KOPT-K1 (cell line): ENCODE measurements around the gene NDRG3.

ENCODE experiments used
- H3K27ac ChIP-seq: fragments of 200-600 bp; sonication (generic); 2 replicates; pipeline ENCODE4 v1.5.1; 2016; ENCODE audit warnings: antibody characterized with exemption, mild to moderate bottlenecking, low read depth, low read length; ENCODE audit not compliant: poor library complexity, severe bottlenecking
- H3K36me3 ChIP-seq: fragments of 200-600 bp; sonication (generic); 2 replicates; pipeline ENCODE4 v1.5.1; 2017; ENCODE audit warnings: antibody characterized with exemption, mild to moderate bottlenecking, low read length, moderate library complexity; ENCODE audit not compliant: insufficient read depth
- H3K9me3 ChIP-seq: fragments of 200-600 bp; sonication (generic); 2 replicates; pipeline ENCODE4 v1.5.1; 2017; ENCODE audit warnings: antibody characterized with exemption, low read length, mild to moderate bottlenecking; ENCODE audit not compliant: insufficient read depth, poor library complexity, severe bottlenecking

The NDRG3 gene

GRCh38 chr20:36775196-36775595 lies 29.3 kb upstream of the NDRG3 start:
- Histone ChIP-seq H3K9me3 (no peaks in the 10 kb centered on the region), H3K36me3 (peaks cover 15% of the 10 kb centered on the region), H3K27ac (no peak overlapping the region)

DNA sequence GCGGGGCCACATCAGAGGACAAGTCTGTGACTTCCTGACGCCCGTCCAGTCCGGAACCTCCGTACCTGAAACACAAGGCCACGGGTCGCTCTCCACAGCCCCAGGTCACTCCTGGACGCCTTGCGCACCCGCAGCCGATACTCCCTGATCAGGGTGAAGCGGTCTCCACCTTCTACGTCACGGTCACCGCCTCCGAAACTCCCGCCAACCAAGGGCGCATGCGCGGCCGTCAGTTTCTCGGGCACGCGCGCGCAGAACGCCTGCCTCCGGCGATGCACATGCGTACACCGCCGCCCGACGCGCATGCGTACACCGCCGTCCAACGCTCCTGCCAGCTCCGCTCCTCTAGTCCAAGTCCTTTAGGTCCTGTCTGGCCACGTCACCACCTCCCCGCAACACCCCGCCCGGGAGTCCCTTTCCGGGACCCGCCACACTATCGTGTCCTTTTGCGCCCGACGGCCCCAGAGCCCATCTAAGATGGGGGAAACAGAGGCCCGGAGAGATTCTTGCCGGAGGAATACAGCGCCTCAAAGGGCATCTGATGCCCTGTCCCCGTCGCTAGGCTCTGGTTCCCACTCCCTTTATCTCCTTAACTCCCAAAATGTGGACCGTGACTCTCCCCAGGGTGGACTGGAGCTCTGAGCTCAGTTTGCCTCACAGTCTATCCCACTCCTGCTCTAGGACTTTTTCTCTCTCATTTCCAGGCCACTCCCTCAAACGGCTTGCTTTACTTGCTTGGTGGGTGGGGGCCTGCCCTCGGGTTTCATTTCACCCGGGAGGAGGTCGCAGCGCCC lies 27.9 kb upstream of the NDRG3 start, which contains the start of gene DSN1:
Gene DSN1 (minus strand): TSS at position 167 of the 794 bp plus-strand sequence. CDS start 2,305 bp downstream, outside the sequence.
- H3K27ac ChIP-seq: peak within 1 kb of the TSS; percentile 88
- peaks cover 29% of the 10 kb centered on the region for H3K36me3 ChIP-seq
- no peaks in the 10 kb centered on the region for H3K9me3 ChIP-seq

- Histone ChIP-seq H3K9me3 (no peaks in the 10 kb centered on the region), H3K36me3 (peaks cover 36% of the 10 kb centered on the region), H3K27ac (peak overlapping the region; percentile 88)
Observed at GRCh38 chr20:36773107-36773596, 27.3 kb upstream of the NDRG3 start.

DNA sequence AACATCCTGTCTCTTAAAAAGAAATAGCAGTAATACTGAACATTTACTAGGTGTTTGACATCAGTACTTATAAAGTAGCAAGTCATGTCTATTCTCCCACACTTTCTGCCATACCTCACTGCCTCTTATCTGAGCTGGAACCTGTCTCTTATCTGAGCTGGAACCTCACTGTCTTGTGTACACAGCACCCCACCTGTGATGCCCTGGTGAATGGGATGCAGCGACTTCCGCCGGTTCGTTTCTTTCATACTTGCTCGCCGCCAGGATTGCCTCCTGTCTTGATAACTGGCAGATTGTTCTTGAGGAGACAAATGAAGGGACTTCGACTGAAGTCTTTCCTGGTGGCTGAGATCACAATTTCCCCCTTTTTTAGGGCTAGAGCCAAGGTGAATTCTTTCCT lies 24.8 kb upstream of the NDRG3 start:
- Histone ChIP-seq H3K9me3 (no peaks in the 10 kb centered on the region), H3K27ac (no peak overlapping the region), H3K36me3 (peaks cover 60% of the 10 kb centered on the region)

DNA sequence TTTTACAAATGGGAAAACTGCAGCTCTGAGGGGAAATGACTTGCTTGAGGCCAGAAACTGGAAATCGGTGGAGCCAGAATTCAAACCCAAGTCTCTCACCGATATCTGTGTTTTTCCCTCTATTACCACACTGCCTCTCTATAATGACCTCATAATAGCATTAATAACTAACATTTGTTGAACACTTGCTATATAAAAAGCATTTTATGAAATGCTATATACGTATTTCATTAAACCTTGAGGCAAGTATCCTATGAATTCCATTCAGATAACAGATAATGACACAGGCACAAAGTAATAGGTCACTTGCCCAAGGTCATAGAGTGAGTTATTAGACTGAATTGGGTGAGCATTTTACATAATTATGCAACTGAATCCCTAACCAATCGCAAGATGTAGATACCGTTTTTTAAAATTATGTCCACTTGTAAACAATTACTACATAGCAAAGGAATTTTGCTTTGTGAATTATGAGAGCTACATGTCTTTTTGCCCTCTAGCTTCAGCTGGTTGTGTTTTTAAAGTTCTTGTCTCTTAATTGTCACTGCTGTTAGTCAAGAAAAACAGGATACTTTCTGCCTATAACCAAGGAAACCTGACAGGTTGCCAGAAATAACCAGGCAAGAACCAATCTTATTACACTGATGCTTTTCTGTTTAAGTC lies 23.0 kb upstream of the NDRG3 start:
- no peak overlapping the region for H3K27ac ChIP-seq
- peaks cover 76% of the 10 kb centered on the region for H3K36me3 ChIP-seq
- H3K9me3 ChIP-seq: no peaks in the 10 kb centered on the region

- H3K9me3 ChIP-seq: no peaks in the 10 kb centered on the region
- H3K36me3 ChIP-seq: peaks cover 97% of the 10 kb centered on the region
- no peak overlapping the region for H3K27ac ChIP-seq
Observed at GRCh38 chr20:36761125-36761524, 15.2 kb upstream of the NDRG3 start.

- H3K27ac ChIP-seq: no peak overlapping the region
- H3K36me3 ChIP-seq: peaks cover 97% of the 10 kb centered on the region
- no peaks in the 10 kb centered on the region for H3K9me3 ChIP-seq
Observed at GRCh38 chr20:36760647-36761046, 14.8 kb upstream of the NDRG3 start.

- Histone ChIP-seq H3K9me3 (no peaks in the 10 kb centered on the region), H3K27ac (no peak overlapping the region), H3K36me3 (peaks cover 100% of the 10 kb centered on the region)
Observed at GRCh38 chr20:36758276-36758675, 12.4 kb upstream of the NDRG3 start.

- Histone ChIP-seq H3K27ac (no peak overlapping the region), H3K9me3 (no peaks in the 10 kb centered on the region), H3K36me3 (peaks cover 100% of the 10 kb centered on the region)
Observed at GRCh38 chr20:36756496-36756895, 10.6 kb upstream of the NDRG3 start.

- H3K36me3 ChIP-seq: peaks cover 100% of the 10 kb centered on the region
- no peaks in the 10 kb centered on the region for H3K9me3 ChIP-seq
- H3K27ac ChIP-seq: no peak overlapping the region
Observed at GRCh38 chr20:36754656-36755222, 8.8 kb upstream of the NDRG3 start.

- Histone ChIP-seq H3K27ac (no peak overlapping the region), H3K36me3 (peaks cover 80% of the 10 kb centered on the region), H3K9me3 (no peaks in the 10 kb centered on the region)
Observed at GRCh38 chr20:36752582-36752981, 6.7 kb upstream of the NDRG3 start.

GRCh38 chr20:36745234-36745926 lies 510 bp downstream of the NDRG3 start:
- Histone ChIP-seq H3K9me3 (no peaks in the 10 kb centered on the region), H3K27ac (peak overlapping the region; percentile 17), H3K36me3 (peaks cover 8% of the 10 kb centered on the region)

DNA sequence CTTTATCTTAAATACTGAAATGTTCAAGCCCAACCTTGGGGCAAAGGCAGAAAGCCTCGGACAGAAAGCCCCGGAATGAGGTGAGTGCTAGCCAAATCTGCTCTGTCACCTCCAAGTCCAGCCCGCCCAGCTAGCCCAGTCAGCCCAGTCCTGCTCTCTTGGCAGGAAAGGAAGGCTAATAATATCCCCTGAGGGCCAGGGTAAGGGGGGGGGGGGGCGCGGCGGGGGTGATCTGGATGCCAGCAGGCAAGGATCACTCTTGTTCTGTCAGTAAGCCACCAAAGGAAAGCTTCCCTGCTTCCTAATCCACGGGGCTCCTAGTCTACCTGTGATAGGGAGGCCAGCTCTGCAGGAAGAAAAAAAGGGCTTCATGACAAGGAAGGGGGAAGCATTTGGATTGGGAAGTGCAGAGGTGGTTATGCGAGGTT lies 1.1 kb downstream of the NDRG3 start:
- Histone ChIP-seq H3K9me3 (no peaks in the 10 kb centered on the region), H3K27ac (no peak overlapping the region)

DNA sequence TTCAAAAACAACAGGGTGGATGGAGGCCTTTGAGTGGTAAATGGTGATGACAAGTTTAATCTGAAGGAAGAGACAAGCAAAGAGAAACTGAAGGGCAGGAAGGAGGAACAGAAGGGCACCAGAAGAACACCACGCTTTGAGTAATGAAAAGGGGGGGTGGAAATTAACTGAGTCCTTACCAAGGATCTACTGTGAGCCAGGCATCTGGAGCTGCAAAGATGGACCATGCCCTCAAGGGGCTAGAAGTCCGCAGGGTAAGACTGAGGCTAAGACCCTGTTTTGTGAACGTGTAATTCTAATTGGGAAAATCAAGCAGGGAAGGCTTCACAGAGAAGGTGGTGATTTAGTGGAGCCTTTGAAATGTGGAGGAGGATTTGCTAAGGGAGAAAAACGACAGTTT lies 1.6 kb downstream of the NDRG3 start:
- Histone ChIP-seq H3K27ac (no peak overlapping the region), H3K9me3 (no peaks in the 10 kb centered on the region), H3K36me3 (no peaks in the 10 kb centered on the region)

More for the DNA sequence above, 1.1 kb downstream of the NDRG3 start:
- peaks cover 2% of the 10 kb centered on the region; the same call in 1 of the 2 replicates for H3K36me3 ChIP-seq

GRCh38 chr20:36742558-36742957 lies 3.3 kb downstream of the NDRG3 start:
- H3K9me3 ChIP-seq: no peaks in the 10 kb centered on the region
- H3K36me3 ChIP-seq: no peaks in the 10 kb centered on the region
- H3K27ac ChIP-seq: no peak overlapping the region
